ENCODE measurements around the gene NANOS2.

The NANOS2 gene

GRCh38 chr19:45913874-45914830, at the start of gene NANOS2:
Gene NANOS2 (minus strand): TSS chr19:45914778. CDS start chr19:45914693, 85 bp downstream.
- DNase-seq = no peak

GRCh38 chr19:45962021-45962420, 47.4 kb upstream of the NANOS2 start:
- DNase-seq = no peak

- no peak for DNase-seq
These were observed 46.1 kb upstream of the NANOS2 start for GRCh38 chr19:45960595-45961235.

- DNase-seq = no peak
These were observed 45.0 kb upstream of the NANOS2 start for GRCh38 chr19:45959517-45960025.

- no peak for DNase-seq
These were observed 44.4 kb upstream of the NANOS2 start for GRCh38 chr19:45958769-45959516.

- DNase-seq = no peak
These were observed 43.7 kb upstream of the NANOS2 start for GRCh38 chr19:45958320-45958719.

- no peak for DNase-seq
These were observed 41.5 kb upstream of the NANOS2 start for GRCh38 chr19:45955905-45956608.

- DNase-seq = no peak
These were observed 39.6 kb upstream of the NANOS2 start for GRCh38 chr19:45954156-45954555.

GRCh38 chr19:45953676-45954075, 39.1 kb upstream of the NANOS2 start:
- no peak for DNase-seq

GRCh38 chr19:45952686-45953505, 38.3 kb upstream of the NANOS2 start:
- DNase-seq = peak; percentile 23 to 42

- DNase-seq = no peak
These were observed 37.7 kb upstream of the NANOS2 start for GRCh38 chr19:45952341-45952685.

GRCh38 chr19:45947926-45948325, 33.3 kb upstream of the NANOS2 start:
- no peak for DNase-seq

- DNase-seq = no peak
These were observed 25.9 kb upstream of the NANOS2 start for GRCh38 chr19:45940515-45940805.

- no peak for DNase-seq
These were observed 25.4 kb upstream of the NANOS2 start for GRCh38 chr19:45939792-45940514.

- DNase-seq = no peak
These were observed 24.2 kb upstream of the NANOS2 start for GRCh38 chr19:45938733-45939319.

GRCh38 chr19:45935267-45935666, 20.7 kb upstream of the NANOS2 start:
- no peak for DNase-seq

- no peak for DNase-seq
These were observed 20.1 kb upstream of the NANOS2 start for GRCh38 chr19:45934551-45935230.

- DNase-seq = no peak
These were observed 19.2 kb upstream of the NANOS2 start for GRCh38 chr19:45933759-45934158.

GRCh38 chr19:45931055-45931454, 16.5 kb upstream of the NANOS2 start:
- DNase-seq = no peak

- DNase-seq = no peak
These were observed 14.7 kb upstream of the NANOS2 start for GRCh38 chr19:45929247-45929646.
